ENCODE data around the gene MTMR10.

MTMR10 gene

DNA sequence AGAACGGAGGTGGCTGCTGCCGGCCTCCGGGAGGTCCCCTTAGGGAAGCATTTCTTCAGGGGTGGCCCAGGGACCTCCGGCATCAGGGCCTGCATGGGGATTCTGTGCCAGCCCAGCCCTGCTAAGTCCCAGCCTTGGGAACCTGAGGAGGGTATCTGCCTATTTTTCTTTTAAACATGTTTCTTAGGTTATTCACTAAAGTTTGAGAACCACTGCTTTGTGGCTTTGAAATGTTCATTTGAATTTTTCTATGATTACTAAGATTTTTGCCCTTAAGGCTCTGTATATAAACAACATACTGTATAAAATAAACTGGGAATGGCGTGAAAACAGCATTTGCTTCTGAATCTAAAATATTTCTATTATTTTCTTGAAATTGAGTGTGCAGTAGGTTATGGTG is 63.4 kb downstream of the MTMR10 start:
- H3K27me3 ChIP-seq (ENCODE audit: insufficient read depth, poor library complexity, severe bottlenecking), result no peaks in the 10 kb centered on the region
- TF ChIP-seq SPI1 (IDR thresholded peaks at IDR 0.05; ENCODE audit: borderline replicate concordance, low read depth) (no peak), GABPA (IDR thresholded peaks at IDR 0.05; ENCODE audit: low read depth) (no peak), POLR2AphosphoS5 (IDR thresholded peaks at IDR 0.05; ENCODE audit: low read depth) (no peak)
- TF ChIP-seq, protein P1, sequence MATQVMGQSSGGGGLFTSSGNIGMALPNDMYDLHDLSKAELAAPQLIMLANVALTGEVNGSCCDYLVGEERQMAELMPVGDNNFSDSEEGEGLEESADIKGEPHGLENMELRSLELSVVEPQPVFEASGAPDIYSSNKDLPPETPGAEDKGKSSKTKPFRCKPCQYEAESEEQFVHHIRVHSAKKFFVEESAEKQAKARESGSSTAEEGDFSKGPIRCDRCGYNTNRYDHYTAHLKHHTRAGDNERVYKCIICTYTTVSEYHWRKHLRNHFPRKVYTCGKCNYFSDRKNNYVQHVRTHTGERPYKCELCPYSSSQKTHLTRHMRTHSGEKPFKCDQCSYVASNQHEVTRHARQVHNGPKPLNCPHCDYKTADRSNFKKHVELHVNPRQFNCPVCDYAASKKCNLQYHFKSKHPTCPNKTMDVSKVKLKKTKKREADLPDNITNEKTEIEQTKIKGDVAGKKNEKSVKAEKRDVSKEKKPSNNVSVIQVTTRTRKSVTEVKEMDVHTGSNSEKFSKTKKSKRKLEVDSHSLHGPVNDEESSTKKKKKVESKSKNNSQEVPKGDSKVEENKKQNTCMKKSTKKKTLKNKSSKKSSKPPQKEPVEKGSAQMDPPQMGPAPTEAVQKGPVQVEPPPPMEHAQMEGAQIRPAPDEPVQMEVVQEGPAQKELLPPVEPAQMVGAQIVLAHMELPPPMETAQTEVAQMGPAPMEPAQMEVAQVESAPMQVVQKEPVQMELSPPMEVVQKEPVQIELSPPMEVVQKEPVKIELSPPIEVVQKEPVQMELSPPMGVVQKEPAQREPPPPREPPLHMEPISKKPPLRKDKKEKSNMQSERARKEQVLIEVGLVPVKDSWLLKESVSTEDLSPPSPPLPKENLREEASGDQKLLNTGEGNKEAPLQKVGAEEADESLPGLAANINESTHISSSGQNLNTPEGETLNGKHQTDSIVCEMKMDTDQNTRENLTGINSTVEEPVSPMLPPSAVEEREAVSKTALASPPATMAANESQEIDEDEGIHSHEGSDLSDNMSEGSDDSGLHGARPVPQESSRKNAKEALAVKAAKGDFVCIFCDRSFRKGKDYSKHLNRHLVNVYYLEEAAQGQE (IDR thresholded peaks at IDR 0.05; ENCODE audit: insufficient replicate concordance, low read depth), result no peak
- TF ChIP-seq, protein P2, sequence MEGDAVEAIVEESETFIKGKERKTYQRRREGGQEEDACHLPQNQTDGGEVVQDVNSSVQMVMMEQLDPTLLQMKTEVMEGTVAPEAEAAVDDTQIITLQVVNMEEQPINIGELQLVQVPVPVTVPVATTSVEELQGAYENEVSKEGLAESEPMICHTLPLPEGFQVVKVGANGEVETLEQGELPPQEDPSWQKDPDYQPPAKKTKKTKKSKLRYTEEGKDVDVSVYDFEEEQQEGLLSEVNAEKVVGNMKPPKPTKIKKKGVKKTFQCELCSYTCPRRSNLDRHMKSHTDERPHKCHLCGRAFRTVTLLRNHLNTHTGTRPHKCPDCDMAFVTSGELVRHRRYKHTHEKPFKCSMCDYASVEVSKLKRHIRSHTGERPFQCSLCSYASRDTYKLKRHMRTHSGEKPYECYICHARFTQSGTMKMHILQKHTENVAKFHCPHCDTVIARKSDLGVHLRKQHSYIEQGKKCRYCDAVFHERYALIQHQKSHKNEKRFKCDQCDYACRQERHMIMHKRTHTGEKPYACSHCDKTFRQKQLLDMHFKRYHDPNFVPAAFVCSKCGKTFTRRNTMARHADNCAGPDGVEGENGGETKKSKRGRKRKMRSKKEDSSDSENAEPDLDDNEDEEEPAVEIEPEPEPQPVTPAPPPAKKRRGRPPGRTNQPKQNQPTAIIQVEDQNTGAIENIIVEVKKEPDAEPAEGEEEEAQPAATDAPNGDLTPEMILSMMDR (IDR thresholded peaks at IDR 0.05; ENCODE audit: insufficient read depth, low read length), result no peak
- no peak overlapping the region for H3K4me3 ChIP-seq (replicated peaks; ENCODE audit: insufficient read depth, low read length)
- H3K27ac ChIP-seq (replicated peaks), result no peak overlapping the region
- DNase-seq (ENCODE audit: low read depth in 1 of 2, low spot score in 1 of 2), result no peak

DNA sequence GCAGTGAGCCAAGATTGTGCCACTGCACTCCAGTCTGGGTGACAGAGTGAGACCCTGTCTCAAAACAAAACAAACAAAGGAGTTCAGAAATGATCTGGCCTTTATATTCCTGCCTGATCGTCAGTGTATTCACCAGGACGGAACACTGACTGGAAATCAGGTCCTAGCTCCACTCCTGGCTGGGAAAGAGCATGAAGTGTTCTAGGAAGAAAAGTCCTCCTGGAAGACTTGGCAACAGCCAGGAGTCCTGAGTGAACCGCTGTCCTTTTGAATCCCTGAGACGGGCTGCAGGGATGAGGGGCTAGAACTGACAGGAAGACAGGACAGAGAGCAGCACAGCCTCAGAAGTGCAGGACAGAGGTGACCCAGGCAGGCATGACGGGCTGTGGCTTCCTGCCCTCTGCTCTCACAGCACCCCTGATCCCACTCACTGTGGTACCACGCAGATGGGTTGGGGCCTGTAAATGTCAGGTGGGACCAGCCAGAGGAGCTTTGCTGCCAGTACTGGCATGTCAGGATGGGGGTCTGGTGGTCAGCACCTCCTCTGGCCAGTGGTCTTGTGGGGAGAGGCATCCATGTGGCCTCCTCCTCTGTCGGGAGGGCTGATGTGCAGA is 64.2 kb downstream of the MTMR10 start:
- TF ChIP-seq SPI1 (IDR thresholded peaks at IDR 0.05; ENCODE audit: borderline replicate concordance, low read depth), result no peak
- no peak for TF ChIP-seq GABPA (IDR thresholded peaks at IDR 0.05; ENCODE audit: low read depth)
- TF ChIP-seq, protein P2 (IDR thresholded peaks at IDR 0.05; ENCODE audit: insufficient read depth, low read length), result no peak
- TF ChIP-seq, protein P1 (IDR thresholded peaks at IDR 0.05; ENCODE audit: insufficient replicate concordance, low read depth), result no peak
- TF ChIP-seq POLR2AphosphoS5 (IDR thresholded peaks at IDR 0.05; ENCODE audit: low read depth), result no peak; the same call in 1 of the 2 replicates
- Histone ChIP-seq H3K27me3 (ENCODE audit: insufficient read depth, poor library complexity, severe bottlenecking) (no peaks in the 10 kb centered on the region), H3K27ac (replicated peaks) (no peak overlapping the region), H3K4me3 (replicated peaks; ENCODE audit: insufficient read depth, low read length) (no peak overlapping the region)
- DNase-seq (ENCODE audit: low read depth in 1 of 2, low spot score in 1 of 2), result no peak

DNA sequence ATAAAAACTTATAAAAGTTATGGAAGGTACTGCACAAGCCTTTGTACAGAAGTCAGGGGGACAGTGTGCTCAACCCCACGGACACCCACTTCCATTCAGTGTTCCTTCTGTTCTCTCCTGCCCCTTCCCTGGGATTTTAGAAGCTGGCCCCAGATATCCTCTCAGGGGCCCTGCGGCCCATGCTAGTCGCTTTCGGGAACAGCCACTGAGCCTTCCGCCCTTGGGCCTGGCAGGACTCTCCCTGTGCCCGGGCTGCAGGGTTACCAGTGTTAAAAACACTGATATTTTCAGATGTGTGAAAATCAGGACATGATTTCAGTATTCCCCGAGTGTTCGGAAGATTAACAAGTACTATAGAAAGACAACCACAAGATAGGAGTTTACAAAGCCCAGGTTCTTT is 65.3 kb downstream of the MTMR10 start:
- Histone ChIP-seq H3K27me3 (ENCODE audit: insufficient read depth, poor library complexity, severe bottlenecking) (no peaks in the 10 kb centered on the region), H3K27ac (replicated peaks) (no peak overlapping the region), H3K4me3 (replicated peaks; ENCODE audit: insufficient read depth, low read length) (no peak overlapping the region)
- no peak for TF ChIP-seq POLR2AphosphoS5 (IDR thresholded peaks at IDR 0.05; ENCODE audit: low read depth)
- no peak for DNase-seq (ENCODE audit: low read depth in 1 of 2, low spot score in 1 of 2)

DNA sequence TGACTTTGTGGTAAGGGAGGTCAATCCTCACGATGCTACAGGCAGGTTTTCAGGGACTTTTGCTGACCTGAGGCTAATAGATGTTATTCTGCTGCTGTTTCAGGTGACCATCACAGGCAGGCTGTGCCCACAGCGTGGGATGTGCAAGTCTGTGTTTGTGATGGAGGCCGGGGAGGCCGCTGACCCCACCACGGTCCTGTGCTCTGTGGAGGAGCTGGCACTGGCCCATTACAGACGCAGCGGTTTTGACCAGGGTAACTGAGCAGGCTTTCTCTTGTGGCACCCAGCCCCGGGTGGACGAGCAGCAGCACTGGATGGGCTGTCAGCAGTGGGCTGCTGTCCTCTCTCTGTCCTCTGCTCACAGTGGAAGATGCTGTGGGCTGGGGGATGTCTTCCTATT is 65.7 kb downstream of the MTMR10 start:
- Histone ChIP-seq H3K27ac (replicated peaks) (no peak overlapping the region), H3K4me3 (replicated peaks; ENCODE audit: insufficient read depth, low read length) (no peak overlapping the region)
- TF ChIP-seq SPI1 (IDR thresholded peaks at IDR 0.05; ENCODE audit: borderline replicate concordance, low read depth) (no peak), POLR2AphosphoS5 (IDR thresholded peaks at IDR 0.05; ENCODE audit: low read depth) (no peak), GABPA (IDR thresholded peaks at IDR 0.05; ENCODE audit: low read depth) (no peak)
- TF ChIP-seq, protein P2 (IDR thresholded peaks at IDR 0.05; ENCODE audit: insufficient read depth, low read length), result no peak
- TF ChIP-seq, protein P1 (IDR thresholded peaks at IDR 0.05; ENCODE audit: insufficient replicate concordance, low read depth), result no peak

More for the DNA sequence above, 65.7 kb downstream of the MTMR10 start:
- DNase-seq (ENCODE audit: low read depth in 1 of 2, low spot score in 1 of 2), result no peak
- H3K27me3 ChIP-seq (ENCODE audit: insufficient read depth, poor library complexity, severe bottlenecking), result no peaks in the 10 kb centered on the region

All from HL-60 (cell line).